GM21423 (cell line): ENCODE results near the gene UBR4.

ENCODE experiments used
- ATAC-seq: cut with Tn5 transposase; IDR thresholded peaks from one replicate; pipeline ENCODE4 v1.9.1; 2021; ENCODE audit warnings: mild to moderate bottlenecking, moderate library complexity; ENCODE audit not compliant: unreplicated experiment

The UBR4 gene

DNA sequence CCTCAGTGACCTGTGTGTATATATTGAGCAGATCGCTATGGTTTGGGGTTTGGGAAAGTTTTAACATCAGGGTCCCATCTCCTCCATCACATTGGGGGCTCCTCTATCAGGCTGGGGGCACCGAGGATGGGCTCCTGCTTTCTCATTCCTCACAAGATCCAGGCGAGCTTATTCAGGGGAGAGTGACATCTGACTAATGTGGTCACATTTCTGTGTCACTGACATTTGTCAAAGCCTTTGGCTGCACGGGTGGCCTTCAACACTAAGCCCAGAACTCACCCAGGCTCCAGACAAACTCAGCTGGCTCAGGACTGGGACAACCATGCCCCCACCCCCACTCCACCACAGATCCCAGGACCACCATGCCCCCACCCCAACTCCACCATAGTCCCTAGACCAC, 150.3 kb downstream of the UBR4 start:
- ATAC-seq: no peak

DNA sequence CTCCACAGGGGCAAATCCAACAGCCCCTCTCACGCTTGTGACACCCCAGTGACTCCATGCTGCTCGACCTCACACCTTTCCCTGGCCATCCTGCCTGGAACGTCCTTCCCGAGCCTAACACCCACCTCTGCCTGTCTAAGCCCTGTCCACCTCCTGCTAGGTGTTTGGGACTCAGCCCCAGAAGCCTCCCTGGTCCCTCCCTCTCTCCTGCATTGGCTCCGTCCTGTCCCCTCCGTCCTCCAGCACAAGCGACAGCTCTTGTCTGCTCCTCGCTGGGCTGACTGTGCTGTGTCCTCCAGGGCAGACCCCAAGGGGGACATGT, 151.6 kb downstream of the UBR4 start:
- ATAC-seq: no peak

DNA sequence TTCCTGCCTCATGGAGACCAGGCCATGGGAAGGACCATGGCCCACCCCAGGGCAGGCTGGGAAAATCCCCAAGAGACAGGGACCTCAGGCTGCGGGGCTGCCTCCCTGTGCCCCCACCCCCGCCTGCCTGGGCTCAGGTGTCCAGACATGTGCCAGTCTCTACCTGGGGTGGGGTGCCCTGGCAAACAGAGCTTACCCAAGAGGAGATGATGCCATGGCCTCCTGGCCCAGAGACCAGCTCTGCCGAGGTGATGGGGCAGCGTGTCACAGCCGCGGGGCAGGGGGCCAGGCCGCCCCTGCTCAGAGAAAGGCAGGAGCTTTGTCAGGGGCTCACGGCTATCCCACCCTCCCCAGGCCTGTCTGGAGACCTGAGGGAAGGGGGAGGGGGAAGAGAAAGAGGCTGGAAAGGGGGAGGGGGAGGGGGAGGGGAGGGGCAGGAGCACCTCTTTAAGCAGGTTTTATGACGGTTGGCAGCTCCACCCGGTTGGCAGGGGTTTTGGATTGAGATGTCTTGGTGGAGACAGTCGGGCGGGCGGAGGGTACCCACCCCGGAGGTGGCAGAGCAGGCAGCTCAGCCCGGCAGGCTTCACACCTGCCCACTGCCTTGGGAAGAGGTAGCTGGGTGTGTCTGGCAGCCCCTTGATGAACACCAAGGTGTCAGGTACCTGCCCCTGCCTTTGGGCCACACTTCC, 152.1 kb downstream of the UBR4 start:
- ATAC-seq: no peak

DNA sequence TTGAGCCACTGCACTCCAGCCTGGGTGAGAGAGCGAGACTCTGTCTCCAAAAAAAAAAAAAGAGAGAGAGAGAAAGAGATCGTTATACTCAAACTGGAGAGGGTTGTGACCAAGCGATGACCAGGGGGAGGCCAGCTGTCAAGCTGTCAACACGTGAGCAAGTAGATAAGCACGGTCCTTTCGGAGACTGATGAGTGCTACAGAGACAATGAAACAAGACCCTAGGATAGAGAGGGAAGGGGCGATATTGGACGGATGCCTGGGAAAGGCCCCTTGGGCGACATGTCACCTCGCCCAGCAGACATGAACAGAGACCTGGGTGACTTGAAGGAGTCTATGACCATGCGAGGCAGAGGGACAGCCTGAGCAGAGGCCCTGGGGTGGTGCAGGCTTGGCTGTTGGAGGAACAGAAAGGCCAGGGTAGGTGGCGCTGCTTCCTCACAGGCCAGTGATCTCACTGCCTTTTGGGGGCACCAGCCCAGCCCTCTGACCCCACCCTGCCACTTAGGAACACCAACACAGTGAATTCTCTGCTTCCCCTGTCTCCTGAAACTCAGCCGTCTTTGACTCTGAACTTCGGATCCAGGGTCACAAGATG, 152.8 kb downstream of the UBR4 start:
- no peak for ATAC-seq

DNA sequence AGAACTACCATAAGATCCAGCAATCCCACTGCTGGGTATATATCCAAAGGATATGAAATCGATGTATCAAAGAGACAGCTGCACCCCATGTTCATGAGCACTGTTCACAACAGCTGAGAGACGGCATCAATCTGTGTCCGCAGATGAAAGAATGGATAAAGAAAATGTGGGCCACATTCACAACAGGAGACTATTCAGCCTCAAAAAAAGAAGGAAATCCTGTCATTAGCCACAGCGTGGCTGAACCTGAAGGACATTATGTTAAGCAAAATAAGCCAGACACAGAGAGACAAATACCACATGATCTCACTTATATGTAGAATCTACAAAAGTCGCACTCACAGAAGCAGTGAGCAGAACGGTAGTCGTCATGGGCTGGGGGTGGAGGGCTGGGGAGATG, 154.4 kb downstream of the UBR4 start:
- ATAC-seq: no peak

DNA sequence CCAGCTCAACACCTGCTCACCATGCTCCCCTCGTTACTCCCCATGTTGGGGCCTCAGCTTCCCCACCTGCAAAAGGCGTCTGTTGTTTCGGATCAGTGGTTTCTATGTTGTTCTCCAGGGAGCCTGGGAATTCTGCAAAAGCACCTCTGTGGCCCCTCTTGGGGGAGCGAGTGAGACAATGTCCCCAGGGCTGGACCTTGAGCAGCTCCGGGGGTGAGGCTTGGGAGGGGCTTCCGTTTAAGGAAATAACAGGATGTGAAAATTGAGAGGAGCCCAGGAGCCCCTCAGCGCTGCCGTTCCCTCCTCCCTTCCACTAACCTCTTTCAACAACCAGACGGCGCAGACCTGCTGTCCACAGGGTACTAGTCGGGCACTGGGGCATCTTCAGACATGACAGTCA, 155.1 kb downstream of the UBR4 start:
- no peak for ATAC-seq

DNA sequence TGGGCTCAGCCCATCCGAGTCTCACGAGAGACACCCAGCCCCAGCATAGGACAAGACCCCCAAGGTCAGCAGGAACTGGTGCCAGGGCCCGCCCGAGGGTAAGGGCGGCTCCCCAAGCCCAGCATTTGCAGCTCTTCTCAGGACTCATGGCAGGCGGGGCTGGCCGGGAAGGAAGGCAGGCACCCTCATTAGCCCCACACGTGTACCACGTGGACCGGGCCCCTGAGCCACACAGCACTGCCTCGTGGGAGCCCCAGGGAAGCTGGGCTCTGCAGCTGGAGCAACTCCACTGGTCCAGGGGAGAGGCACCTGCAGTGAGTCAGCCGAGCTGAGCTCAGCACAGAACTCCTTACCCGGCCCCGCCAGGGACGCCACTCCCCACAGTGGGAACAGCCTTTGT, 155.8 kb downstream of the UBR4 start:
- no peak for ATAC-seq

DNA sequence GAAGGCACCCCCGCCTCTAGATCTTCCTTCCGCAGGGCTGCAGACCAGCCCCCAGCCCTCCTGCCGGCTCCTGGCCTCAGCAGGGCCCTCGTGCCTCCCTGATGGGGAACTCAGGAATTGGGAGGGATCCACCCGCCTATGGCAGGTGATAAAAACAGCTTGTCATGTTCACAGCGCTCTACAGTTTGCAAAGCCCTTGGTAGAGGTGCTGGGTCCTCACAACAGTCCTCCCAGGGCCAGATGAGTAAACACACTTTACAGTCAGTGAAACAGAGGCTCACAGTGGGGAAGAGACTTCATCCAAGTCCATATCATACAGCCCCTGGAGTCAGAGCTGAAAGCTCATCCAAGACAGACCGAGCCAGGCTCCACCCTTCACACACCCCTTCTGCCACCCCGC, 156.6 kb downstream of the UBR4 start:
- ATAC-seq: no peak

DNA sequence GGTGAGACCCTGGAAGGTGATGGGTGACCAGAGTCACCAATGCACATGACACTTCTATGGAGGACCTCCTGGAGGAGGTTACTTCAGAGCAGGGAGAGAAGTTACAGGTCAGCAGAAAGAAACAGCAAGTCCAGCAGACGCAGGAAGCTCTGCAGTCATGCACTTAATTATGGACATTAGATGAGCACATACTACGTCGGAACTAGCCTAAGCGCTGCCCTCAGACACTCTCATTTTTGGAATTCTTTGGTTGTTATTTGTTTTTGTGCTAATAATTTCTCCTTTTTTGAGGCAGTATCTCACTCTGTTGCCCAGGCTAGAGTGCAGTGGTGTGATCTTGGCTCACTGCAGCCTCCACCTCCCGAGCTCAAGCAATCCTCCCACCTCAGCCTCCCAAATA, 160.3 kb downstream of the UBR4 start:
- no peak for ATAC-seq

DNA sequence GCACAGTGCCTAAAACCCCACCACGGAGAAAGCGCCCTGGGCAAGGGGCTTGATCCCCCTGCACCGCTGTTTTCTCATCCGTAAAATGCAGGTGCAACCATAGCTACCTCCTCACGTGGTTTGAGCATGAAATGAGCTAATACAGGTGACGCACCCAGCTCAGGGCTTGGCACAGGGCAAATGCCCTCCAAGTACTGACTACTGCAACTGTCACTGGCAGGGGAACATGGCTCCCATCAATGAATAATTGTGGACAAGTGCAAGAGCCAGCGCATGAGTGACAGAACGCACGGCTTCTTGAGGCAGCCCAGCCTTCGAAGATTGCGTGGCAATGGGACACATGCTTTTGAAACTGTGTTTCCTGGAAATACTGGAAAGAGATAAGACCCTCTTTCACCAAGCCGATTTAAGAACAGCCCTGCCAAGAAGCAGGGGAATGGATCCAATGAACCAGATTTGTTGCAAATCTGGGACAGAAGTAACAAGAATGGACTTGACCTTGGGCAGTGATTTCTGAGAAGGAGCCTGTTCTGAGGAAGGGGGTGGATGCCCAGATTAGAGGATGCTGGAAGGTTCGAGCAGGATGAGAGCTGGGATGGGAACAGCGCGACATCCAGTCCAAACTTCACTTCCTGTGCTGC, 160.8 kb downstream of the UBR4 start:
- ATAC-seq: no peak

DNA sequence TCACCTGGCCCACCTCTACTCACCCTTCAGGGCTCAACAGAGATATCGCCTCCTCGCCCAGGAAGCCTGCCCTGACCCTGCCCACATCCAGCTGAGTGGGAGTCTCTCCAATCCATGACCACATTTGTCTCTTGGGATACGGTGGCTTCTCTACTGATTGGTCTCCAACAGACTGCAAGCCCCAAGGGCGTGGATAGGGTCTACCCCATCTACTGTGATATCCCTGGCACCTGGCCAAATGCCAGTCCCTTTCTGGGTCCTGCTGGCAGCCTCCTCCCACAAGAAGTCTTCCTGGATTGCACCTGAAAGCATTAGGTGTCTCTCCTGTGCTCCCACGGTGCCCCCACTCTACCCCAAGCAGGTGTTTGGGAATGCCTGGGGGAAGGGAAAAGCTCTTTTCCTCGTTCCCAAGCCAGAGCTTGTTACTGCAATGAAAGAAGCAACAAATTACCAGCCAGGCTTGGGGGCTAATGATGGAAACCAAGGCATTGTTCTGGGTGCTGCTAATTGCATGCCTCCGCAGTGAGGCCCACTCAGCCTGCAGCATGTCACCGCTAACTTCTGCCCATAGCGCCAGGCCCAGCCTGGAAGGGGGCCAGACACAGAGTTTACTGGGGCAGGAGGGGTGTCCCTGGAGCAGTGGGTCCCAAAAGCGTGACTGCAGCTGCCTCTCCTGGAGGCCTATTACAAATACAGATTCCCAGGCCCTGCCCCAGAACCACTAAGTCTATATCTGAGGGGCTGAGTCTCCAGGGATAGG, 162.9 kb downstream of the UBR4 start:
- ATAC-seq: no peak

DNA sequence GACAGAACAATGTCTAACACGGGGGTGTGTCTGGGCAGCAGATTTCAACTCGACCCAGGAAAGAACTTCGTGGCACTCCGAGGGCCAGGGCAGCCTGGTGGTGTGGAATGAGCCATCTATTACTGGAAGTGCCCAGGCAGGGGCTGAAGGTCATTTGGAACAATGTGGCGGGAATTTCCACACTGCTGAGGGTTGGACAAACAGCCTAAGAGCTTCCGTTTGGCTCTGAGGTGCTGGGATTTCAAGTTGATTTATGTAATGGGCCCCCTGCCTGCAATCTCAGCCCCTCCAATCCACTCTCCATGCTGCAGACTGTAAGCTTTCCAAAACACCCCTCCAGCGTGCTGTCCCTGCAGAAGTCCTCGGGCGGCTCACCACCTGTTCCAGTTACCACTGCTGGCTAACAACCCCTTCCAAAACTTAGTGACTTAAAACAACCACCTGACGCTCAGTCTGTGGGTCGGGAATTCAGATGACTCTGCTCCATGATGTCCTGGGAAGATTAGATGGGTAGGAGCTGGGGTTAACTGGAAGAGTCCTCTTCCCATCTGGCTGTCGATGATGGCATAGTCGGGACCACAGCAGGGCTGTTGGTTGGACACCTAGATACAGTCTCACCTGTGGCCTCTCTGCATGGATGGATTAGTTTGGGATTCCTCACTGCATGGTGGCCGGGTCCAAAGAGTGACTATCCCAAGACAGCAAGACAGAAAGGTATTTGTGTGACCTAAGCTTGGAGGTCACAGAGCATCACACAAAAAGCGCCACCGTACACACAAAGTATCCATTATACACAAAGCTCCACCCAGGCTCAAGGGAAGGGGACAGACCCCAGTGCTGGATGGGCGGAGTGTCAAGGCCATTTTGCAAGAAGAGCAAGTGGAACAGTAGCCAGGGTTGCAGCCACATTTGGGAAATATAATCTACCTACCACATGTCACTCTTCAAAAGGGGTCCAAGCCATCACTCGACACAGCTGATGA, 163.9 kb downstream of the UBR4 start:
- no peak for ATAC-seq

DNA sequence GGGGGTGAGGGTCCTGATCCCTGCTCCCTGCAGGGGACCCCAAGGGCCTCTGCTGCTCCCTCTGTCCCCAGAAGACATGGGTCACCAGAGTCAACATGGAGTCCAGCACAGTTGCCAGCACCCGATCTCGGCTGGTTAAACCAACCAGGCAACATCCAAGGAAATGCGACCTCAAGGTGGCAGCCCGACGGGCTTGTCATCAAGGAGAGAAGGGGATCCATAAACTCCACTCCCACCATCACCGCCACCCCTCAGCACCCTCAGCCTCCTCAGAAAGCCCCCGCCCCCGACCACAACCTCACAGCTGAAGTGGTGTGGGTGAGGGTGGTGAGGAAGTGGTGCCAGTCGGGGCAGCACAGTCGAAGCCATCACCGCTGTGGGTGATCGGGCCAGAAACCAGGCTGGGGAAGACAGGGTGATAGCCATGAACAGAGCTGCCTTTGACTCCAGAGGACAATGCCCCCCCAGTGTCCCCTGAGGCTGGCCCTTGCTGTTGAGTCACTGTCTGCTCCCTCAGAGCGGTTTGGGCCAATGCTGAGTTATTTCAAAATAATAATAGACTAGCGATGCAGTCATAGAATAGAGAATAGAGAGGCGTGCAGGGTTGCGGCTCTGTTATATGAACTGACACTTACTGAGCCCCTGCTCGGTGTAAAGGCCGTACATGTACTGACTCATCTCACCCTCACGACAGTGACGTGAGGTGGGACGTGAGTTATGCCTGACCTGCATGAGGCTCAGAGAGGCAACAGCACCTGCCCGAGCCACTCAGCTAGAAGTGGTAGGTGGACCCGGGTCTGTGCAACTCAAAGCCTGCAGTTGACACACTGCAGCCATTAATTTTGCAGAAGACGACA, 164.9 kb downstream of the UBR4 start:
- no peak for ATAC-seq

DNA sequence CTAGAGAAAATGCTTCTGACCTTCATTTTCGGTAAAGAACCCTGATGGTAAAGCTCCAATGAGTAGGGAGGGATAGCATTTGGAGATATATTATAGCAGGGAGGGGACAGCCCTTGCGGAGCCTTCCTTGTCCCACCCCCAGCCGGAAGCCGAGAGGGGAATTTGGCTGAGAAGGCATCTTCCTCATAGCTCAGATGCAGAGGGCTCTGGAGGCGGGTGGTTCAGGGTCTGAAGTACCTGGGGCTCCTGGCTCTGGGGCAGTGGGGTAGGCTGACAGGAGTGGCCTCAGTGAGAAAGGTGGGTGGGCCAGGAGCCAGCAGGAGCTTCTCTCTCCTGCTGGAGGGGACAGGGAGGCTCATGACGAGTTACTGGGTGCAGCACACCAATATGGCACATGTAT, 165.6 kb downstream of the UBR4 start:
- ATAC-seq: no peak

DNA sequence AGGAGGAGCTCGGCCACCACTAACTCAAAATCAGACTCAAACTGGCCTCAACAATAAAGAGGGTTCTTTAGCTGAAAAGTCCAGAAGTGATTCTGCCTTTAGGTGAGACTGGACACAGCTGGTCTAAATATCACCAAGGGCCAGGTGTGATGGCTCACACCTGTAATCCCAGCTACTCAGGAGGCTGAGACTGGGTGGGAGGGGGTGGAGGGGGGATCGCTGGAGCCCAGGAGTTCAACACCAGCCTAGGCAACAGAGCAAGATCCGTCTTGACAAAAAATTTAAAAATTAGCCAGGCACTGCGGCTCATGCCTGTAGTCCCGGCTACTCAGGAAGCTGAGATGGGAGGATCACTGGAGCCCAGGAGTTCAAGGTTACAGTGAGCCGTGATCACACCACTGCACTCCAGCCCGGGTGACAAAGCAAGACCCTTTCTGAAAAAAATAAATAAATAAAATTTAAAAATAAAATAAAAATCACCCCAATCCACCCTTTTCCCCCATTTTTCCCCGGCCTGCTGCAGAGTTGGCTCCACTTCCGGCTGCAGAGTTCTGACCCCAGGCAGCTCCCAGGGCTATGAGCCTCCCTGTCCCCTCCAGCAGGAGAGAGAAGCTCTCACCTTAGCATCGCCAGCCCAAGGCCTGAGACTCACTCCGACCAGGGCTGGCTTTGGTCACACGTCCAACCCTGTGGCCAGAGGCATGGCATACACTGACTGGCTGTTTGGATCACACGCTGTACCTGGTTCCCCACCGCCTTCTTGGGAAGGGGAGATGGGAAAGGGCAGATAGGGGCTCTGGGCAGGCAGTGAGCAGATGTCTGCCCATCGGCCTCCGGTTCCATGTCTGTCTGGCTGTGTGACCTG, 166.3 kb downstream of the UBR4 start:
- ATAC-seq: no peak

DNA sequence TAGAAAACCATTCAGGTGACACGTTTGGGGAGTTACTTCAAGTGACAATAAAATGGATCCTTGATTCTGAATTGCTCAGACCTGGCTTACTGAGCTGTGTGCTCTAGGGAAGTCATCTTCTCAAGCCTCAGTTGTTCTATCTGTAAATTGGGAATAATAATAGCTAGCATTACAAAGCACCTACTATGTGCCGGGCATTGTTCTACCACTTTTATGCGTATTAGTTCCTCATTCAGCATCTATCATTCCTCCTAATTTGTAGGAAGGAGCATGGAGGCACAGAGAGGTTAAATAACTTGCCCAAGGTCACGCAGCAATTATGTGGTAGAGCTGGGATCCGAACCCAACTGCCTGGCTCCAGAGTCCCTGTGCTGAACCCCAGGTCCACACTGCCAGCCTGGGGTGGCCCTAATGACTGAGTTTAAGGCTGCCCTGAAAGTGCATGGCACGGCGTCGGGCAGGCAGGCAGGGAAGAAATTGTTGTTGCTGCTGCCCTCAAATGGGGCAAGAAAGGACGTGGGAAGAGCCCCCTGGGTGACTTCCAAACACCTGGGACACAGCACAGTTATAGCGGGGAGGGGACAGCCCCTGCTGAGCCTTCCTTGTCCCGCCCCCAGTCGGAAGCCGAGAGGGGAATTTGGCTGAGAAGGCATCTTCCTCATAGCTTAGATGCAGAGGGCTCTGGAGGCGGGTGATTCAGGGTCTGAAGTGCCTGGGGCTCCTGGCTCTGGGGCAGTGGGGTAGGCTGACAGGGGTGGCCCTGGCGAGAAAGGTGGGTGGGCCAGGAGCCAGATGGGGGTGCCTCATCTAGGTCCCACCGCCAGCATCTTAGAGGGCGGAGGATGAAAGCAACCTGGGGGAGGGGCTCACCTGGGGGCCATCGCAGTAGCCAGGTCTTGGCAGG, 167.1 kb downstream of the UBR4 start:
- ATAC-seq: no peak

DNA sequence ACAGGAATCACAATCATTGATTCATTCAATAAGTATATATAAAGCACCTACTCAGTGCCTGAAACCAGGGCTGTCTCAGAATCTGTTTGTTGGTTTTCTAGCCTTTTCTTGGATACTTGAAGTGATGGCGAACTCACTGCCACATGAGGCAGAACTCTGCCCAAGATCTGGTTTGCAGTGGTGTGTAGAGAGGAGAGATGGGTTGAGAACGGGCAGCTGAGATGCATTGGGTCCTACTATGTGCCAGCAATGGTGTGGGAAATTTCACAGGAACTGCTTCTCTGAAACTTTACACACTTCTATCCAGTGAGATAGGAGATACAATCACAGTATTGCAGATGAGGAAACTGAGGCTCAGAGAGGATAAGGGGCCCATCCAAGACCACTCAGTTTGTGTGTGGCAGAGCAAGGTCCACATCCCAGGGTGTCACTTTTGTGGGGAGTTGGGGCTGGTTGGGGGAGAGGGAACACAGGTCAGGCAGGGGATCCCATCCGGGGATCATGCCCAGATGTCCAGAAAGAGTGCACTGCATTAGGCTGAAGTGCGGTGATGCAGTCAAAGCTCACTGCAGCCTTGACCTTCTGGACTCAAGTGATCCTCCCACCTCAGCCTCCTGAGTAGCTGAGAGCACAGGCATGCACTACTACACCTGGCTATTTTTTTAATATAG, 169.9 kb downstream of the UBR4 start:
- no peak for ATAC-seq
